NB4 (cell line): ENCODE results near the gene DGKG.

Experiments used
- DNase-seq: peaks from one replicate; pipeline ENCODE4 v3.0.0; 2010; ENCODE audit warnings: low read depth
- H3K4me3 ChIP-seq: one replicate; pipeline ENCODE4 v1.5.1; 2011; ENCODE audit warnings: mild to moderate bottlenecking, low read depth, low read length, moderate library complexity
- MAX ChIP-seq: IDR thresholded peaks from 2 replicates; pipeline ENCODE4 v1.6.1; 2011; ENCODE audit warnings: low read depth, low read length
- MYC ChIP-seq: IDR thresholded peaks from 2 replicates; pipeline ENCODE4 v1.6.1; 2011; ENCODE audit warnings: low read depth, low read length
- POLR2A ChIP-seq: IDR thresholded peaks from 2 replicates; pipeline ENCODE4 v1.6.1; 2011; ENCODE audit warnings: mild to moderate bottlenecking; ENCODE audit not compliant: insufficient read length; ENCODE audit errors: extremely low read depth
- TF ChIP-seq, protein P1 (sequence below): IDR thresholded peaks from one replicate; pipeline ENCODE4 v1.5.1; 2012; ENCODE audit warnings: low read depth, low read length

Gene DGKG

DNA sequence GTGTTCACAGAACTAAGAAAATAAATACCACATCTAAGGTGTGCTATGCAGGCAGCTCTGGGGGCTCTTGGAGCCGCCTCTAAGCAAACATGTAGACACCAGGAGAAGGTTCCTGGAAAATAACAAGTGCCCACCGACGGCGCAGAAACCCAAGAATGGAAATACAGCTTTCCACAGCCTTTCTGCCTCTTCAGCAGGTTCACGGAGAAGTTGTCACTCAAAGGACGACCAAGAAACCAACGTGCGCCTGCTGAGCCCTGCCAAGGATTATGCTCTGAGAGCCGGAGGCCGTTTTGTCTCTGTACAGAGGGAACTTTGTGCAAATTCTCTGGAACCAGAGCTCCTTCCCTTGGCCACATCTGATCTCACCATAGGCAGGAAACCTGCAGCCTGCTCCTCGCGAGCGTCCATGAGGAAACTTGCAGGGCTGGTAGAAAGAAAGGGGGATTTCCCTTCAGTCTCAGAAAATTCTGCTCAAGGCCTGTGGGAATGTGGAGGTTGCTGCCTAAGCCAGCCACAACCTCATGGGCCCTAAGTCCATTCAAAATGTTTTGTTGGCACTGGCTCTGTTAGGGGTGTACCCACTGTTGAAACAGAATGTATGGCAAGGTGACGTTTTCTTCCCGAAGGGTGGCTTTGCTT, 212.6 kb downstream of the DGKG start:
- no peak for DNase-seq
- no peak for TF ChIP-seq MAX
- TF ChIP-seq MYC, result no peak
- TF ChIP-seq POLR2A, result no peak
- TF ChIP-seq, protein P1, sequence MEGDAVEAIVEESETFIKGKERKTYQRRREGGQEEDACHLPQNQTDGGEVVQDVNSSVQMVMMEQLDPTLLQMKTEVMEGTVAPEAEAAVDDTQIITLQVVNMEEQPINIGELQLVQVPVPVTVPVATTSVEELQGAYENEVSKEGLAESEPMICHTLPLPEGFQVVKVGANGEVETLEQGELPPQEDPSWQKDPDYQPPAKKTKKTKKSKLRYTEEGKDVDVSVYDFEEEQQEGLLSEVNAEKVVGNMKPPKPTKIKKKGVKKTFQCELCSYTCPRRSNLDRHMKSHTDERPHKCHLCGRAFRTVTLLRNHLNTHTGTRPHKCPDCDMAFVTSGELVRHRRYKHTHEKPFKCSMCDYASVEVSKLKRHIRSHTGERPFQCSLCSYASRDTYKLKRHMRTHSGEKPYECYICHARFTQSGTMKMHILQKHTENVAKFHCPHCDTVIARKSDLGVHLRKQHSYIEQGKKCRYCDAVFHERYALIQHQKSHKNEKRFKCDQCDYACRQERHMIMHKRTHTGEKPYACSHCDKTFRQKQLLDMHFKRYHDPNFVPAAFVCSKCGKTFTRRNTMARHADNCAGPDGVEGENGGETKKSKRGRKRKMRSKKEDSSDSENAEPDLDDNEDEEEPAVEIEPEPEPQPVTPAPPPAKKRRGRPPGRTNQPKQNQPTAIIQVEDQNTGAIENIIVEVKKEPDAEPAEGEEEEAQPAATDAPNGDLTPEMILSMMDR, result no peak
- H3K4me3 ChIP-seq, result no peak overlapping the region

DNA sequence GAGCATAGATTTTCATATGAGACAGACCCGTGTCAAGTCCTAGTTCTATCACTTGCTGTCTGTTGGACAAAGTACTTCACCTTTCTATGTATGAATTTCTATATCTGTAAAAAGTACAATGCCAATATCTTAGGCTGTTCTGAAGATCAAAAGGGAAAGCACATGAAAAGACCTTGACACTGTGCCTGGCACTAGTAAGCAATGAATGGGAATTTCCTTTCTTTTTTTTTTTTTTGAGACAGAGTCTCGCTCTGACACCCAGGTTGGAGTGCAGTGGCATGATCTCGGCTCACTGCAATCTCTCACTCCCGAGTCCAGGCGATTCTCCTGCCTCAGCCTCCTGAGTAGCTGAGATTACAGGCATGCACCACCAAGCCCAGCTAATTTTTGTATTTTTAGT, 217.8 kb downstream of the DGKG start:
- H3K4me3 ChIP-seq, result no peak overlapping the region
- TF ChIP-seq MAX, result no peak
- TF ChIP-seq, protein P1, result no peak
- DNase-seq, result no peak

DNA sequence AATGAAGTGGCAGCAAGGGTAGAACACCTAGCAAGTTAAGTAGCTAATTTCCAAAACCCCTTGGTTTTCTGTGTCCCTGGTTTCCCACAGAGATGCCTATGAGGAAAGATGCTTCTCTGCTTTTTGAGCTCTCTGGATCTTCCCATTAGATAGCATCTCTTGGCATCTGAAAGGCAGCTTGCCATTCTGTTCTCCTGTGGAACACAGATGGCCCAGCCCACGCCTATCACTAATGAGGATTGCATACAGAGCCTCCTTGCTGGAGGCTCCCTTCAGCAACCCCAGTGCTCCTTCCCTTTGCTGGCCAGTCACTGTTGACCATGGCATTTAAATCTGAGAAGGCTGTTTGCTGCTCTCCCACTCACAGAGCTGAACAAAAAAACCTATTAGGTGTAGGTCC, 218.8 kb downstream of the DGKG start:
- no peak for DNase-seq
- no peak for TF ChIP-seq MYC
- TF ChIP-seq MAX, result no peak
- TF ChIP-seq, protein P1, result no peak
- TF ChIP-seq POLR2A, result no peak
- H3K4me3 ChIP-seq, result no peak overlapping the region

DNA sequence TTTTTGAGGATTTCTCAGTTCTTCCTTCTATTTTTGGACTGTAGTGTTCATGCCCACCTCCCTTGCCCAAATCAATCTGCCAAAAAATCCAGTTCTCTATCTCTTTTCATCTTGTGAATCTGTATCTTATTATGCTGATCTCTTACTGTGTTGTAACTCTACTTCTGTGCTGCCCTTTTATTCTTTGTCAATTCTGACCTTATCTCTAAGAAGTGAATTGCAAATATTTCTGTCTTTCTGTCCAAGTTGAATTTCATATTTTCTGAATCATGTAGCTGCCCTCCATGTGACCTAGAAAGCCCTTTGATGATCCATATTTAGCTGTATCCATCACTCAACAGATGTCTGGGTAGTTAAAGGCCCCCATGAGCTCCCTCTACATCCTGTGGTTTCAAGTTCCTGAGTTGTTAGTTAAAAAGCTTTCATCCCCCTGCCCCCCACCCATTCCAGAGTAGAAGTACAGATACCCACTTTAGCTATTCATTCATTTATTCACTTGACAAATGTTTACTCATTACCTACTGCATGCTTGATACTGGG, 219.6 kb downstream of the DGKG start:
- no peak overlapping the region for H3K4me3 ChIP-seq
- peak; percentile 20 for DNase-seq
- TF ChIP-seq, protein P1, result no peak
- no peak for TF ChIP-seq MYC
- no peak for TF ChIP-seq POLR2A
- no peak for TF ChIP-seq MAX

GRCh38 chr3:186141790-186142189, 220.2 kb downstream of the DGKG start:
- DNase-seq, result no peak
- no peak for TF ChIP-seq MAX
- TF ChIP-seq POLR2A, result no peak
- TF ChIP-seq, protein P1, result no peak
- no peak for TF ChIP-seq MYC
- no peak overlapping the region for H3K4me3 ChIP-seq
